Smooth muscle cell (in vitro differentiated cells): ENCODE measurements around the gene AHI1. TPM values are rescaled to one million over a fixed set of nuclear protein-coding genes. Genes with fewer than 3 reads are reported as not detected.

Source experiments
- DNase-seq: peaks from one replicate; lab custom pipeline; 2025; ENCODE audit not compliant: unreplicated experiment; lab: John Stamatoyannopoulos, UW
- H2AFZ ChIP-seq: fragments of 200-600 bp; sonication (generic); 2 replicates; pipeline ENCODE4 v1.6.0; 2016; ENCODE audit warnings: antibody characterized with exemption, low read depth, mild to moderate bottlenecking
- H3F3A ChIP-seq: fragments of 200-600 bp; sonication (generic); 2 replicates; pipeline ENCODE4 v1.6.0; 2017; ENCODE audit warnings: antibody characterized with exemption, low read depth
- H3K27ac ChIP-seq: fragments of 200-600 bp; sonication (generic); 2 replicates; pipeline ENCODE4 v1.5.1; 2016; ENCODE audit warnings: low read depth, mild to moderate bottlenecking
- H3K27me3 ChIP-seq: fragments of 200-600 bp; sonication (generic); 2 replicates; pipeline ENCODE4 v1.6.1; 2016; ENCODE audit warnings: low read depth, mild to moderate bottlenecking
- H3K36me3 ChIP-seq: fragments of 200-600 bp; sonication (generic); 2 replicates; pipeline ENCODE4 v1.5.1; 2016; ENCODE audit warnings: low read depth
- H3K4me1 ChIP-seq: fragments of 200-600 bp; sonication (generic); 2 replicates; pipeline ENCODE4 v1.5.1; 2016; ENCODE audit warnings: low read depth
- H3K4me2 ChIP-seq: fragments of 200-600 bp; sonication (generic); 2 replicates; pipeline ENCODE4 v1.6.0; 2016; ENCODE audit warnings: mild to moderate bottlenecking
- H3K4me3 ChIP-seq: fragments of 200-600 bp; sonication (generic); 2 replicates; pipeline ENCODE4 v1.5.1; 2016; ENCODE audit warnings: mild to moderate bottlenecking
- H3K79me2 ChIP-seq: fragments of 200-600 bp; sonication (generic); 2 replicates; pipeline ENCODE4 v1.6.0; 2016; ENCODE audit warnings: low read depth, mild to moderate bottlenecking
- H3K9ac ChIP-seq: fragments of 200-600 bp; sonication (generic); 2 replicates; pipeline ENCODE4 v1.6.0; 2016; ENCODE audit warnings: low read depth
- H3K9me3 ChIP-seq: fragments of 200-600 bp; sonication (generic); replicated peaks from 2 replicates; pipeline ENCODE4 v1.5.1; 2016; ENCODE audit warnings: low read depth
- H4K20me1 ChIP-seq: fragments of 200-600 bp; sonication (generic); 2 replicates; pipeline ENCODE4 v1.6.0; 2016; ENCODE audit warnings: low read depth
- CTCF ChIP-seq: fragments of 200-600 bp; sonication (generic); IDR thresholded peaks from 2 replicates; pipeline ENCODE4 v1.5.1; 2017; ENCODE audit warnings: borderline replicate concordance, mild to moderate bottlenecking, antibody characterized with exemption; ENCODE audit not compliant: insufficient read depth, poor library complexity, severe bottlenecking
- WGBS: methylation state at CpG from one replicate; pipeline ENCODE4 v1.1.7; 2016; ENCODE audit warnings: low lambda C conversion rate; 5-methylcytosine and 5-hydroxymethylcytosine counted together
- polyA plus RNA-seq: library from polyadenylated mRNA; unstranded; fragments of >200 nt; fragmentation: Nextera tagmentation; extraction: Ambion mirVana; gene quantifications from 2 replicates; pipeline ENCODE4 v1.2.1, GENCODE V29; 2016
- total RNA-seq: library from RNA; depleted of rRNA; stranded (reverse); fragments of >200 nt; gene quantifications from 2 replicates; pipeline ENCODE4 v1.2.3, GENCODE V29; 2014

The AHI1 gene
- total and polyA plus RNA-seq, 2 experiments from 2014 or later: 16.0 to 18.8 TPM

- no peak for DNase-seq
- Histone ChIP-seq H3K79me2 (no peaks in the 10 kb centered on the region), H3K4me2 (no peak overlapping the region), H4K20me1 (no peaks in the 10 kb centered on the region), H3K9ac (no peak overlapping the region), H3K4me3 (no peak overlapping the region), H3K27me3 (no peaks in the 10 kb centered on the region), H3F3A (no peaks in the 10 kb centered on the region), H3K4me1 (peaks cover 14% of the 10 kb centered on the region), H3K9me3 (no peaks in the 10 kb centered on the region), H2AFZ (peak overlapping the region; percentile 8), H3K36me3 (no peaks in the 10 kb centered on the region), H3K27ac (no peak overlapping the region)
- TF ChIP-seq CTCF: no peak
- WGBS: 51% methylated on average over 2 of the region's 2 CpGs
These were observed 42.8 kb upstream of the AHI1 start for GRCh38 chr6:135540207-135540840.

GRCh38 chr6:135537741-135538301 lies 40.3 kb upstream of the AHI1 start:
- Histone ChIP-seq H3K4me3 (no peak overlapping the region), H3F3A (no peaks in the 10 kb centered on the region), H2AFZ (no peak overlapping the region), H3K27ac (peak overlapping the region; percentile 52), H3K4me2 (peak overlapping the region; percentile 65), H3K79me2 (no peaks in the 10 kb centered on the region), H3K36me3 (no peaks in the 10 kb centered on the region), H3K27me3 (no peaks in the 10 kb centered on the region), H3K4me1 (peaks cover 14% of the 10 kb centered on the region), H3K9ac (no peak overlapping the region), H4K20me1 (no peaks in the 10 kb centered on the region), H3K9me3 (no peaks in the 10 kb centered on the region)
- no peak for TF ChIP-seq CTCF
- 18% methylated on average over 2 of the region's 2 CpGs for WGBS
- no peak for DNase-seq

GRCh38 chr6:135535989-135536414 lies 38.5 kb upstream of the AHI1 start:
- H3K27ac ChIP-seq: peak overlapping the region; percentile 52
- H4K20me1 ChIP-seq: no peaks in the 10 kb centered on the region
- no peak overlapping the region for H3K4me3 ChIP-seq
- peak; percentile 72 for TF ChIP-seq CTCF
- H3F3A ChIP-seq: no peaks in the 10 kb centered on the region
- no peak for DNase-seq
- no peaks in the 10 kb centered on the region for H3K27me3 ChIP-seq
- H3K9ac ChIP-seq: peak overlapping the region; percentile 20
- no peaks in the 10 kb centered on the region for H3K79me2 ChIP-seq
- no peaks in the 10 kb centered on the region for H3K36me3 ChIP-seq
- peak overlapping the region; percentile 65 for H3K4me2 ChIP-seq
- no peaks in the 10 kb centered on the region for H3K9me3 ChIP-seq
- peak overlapping the region; percentile 56 for H2AFZ ChIP-seq
- peaks cover 14% of the 10 kb centered on the region for H3K4me1 ChIP-seq
- WGBS: 1% methylated on average over 4 of the region's 4 CpGs
